NCI-H1417 treated with DMSO at 0.1 percent for 48 hours (cell line): Measurements from ENCODE around the gene TRERF1.

Source experiments
- DNase-seq: peaks from one replicate; lab custom pipeline; 2025; lab: John Stamatoyannopoulos, UW

TRERF1 gene

GRCh38 chr6:42423244-42423643 lies 28.5 kb downstream of the TRERF1 start:
- no peak for DNase-seq

- DNase-seq: no peak
These were observed 31.0 kb downstream of the TRERF1 start for GRCh38 chr6:42420741-42421140.

- DNase-seq: no peak
These were observed 32.0 kb downstream of the TRERF1 start for GRCh38 chr6:42419490-42420280.

GRCh38 chr6:42418724-42419123 lies 33.0 kb downstream of the TRERF1 start:
- peak; percentile 81 for DNase-seq

- no peak for DNase-seq
These were observed 34.0 kb downstream of the TRERF1 start for GRCh38 chr6:42417641-42418112.

GRCh38 chr6:42411406-42411805 lies 40.3 kb downstream of the TRERF1 start:
- no peak for DNase-seq

GRCh38 chr6:42410861-42411260 lies 40.9 kb downstream of the TRERF1 start:
- DNase-seq: no peak

GRCh38 chr6:42409581-42409980 lies 42.1 kb downstream of the TRERF1 start:
- no peak for DNase-seq

- DNase-seq: no peak
These were observed 44.3 kb downstream of the TRERF1 start for GRCh38 chr6:42407379-42407778.

- DNase-seq: no peak
These were observed 45.1 kb downstream of the TRERF1 start for GRCh38 chr6:42406306-42407280.

- no peak for DNase-seq
These were observed 46.7 kb downstream of the TRERF1 start for GRCh38 chr6:42405021-42405420.

GRCh38 chr6:42404484-42404883 lies 47.2 kb downstream of the TRERF1 start:
- no peak for DNase-seq

GRCh38 chr6:42403831-42404230 lies 47.9 kb downstream of the TRERF1 start:
- no peak for DNase-seq

- DNase-seq: no peak
These were observed 48.3 kb downstream of the TRERF1 start for GRCh38 chr6:42403421-42403820.

GRCh38 chr6:42402184-42402583 lies 49.5 kb downstream of the TRERF1 start:
- DNase-seq: no peak

GRCh38 chr6:42401613-42401951 lies 50.1 kb downstream of the TRERF1 start:
- DNase-seq: no peak

GRCh38 chr6:42400886-42401612 lies 50.7 kb downstream of the TRERF1 start:
- DNase-seq: no peak

- DNase-seq: no peak
These were observed 51.5 kb downstream of the TRERF1 start for GRCh38 chr6:42400061-42400760.

- DNase-seq: no peak
These were observed 55.0 kb downstream of the TRERF1 start for GRCh38 chr6:42396720-42397119.

- DNase-seq: no peak
These were observed 56.7 kb downstream of the TRERF1 start for GRCh38 chr6:42394881-42395620.

- no peak for DNase-seq
These were observed 57.6 kb downstream of the TRERF1 start for GRCh38 chr6:42394151-42394550.
